HCEC 1CT (cell line): ENCODE data around the gene F7.

Source experiments
- DNase-seq: peaks from one replicate; pipeline ENCODE4 v3.0.0-alpha.2; 2017

F7 gene

DNA sequence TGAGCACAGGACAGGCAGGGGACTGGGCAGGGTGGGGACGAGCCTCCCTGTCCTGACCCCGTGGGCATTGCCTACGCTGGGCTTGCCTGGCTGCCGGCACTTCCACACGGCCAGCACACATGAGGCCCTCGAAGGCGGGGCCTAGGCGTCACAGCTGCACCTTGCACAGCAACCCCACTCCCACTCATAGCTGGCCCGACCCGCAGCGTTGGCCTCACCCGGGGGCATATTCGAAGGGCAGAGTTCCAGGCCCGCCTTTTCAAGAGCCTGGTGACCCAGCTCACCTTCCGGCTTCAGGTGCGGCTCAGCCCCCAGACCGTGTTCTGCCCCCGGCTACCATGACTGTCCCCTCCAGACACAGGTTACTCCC is 36.0 kb downstream of the F7 start:
- DNase-seq: no peak

DNA sequence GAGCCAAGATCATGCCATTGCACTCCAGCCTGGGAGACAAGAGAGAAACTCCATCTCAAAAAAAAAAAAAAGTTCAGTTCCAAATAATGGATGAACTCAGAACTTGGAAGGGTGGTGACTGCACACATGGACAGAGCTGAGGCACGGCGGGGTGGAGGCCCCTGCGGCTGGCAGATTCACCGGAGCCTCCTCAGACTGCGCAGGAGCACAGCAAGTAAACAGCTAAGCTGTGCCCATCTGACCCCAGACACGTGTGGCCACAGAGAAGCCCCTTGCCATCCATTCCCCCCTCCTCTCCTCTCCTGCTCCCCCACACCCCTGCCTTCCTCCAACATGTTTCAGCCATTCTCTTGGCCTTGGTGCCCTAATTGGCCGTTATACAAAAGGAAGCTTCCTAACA is 37.3 kb downstream of the F7 start:
- DNase-seq: no peak

DNA sequence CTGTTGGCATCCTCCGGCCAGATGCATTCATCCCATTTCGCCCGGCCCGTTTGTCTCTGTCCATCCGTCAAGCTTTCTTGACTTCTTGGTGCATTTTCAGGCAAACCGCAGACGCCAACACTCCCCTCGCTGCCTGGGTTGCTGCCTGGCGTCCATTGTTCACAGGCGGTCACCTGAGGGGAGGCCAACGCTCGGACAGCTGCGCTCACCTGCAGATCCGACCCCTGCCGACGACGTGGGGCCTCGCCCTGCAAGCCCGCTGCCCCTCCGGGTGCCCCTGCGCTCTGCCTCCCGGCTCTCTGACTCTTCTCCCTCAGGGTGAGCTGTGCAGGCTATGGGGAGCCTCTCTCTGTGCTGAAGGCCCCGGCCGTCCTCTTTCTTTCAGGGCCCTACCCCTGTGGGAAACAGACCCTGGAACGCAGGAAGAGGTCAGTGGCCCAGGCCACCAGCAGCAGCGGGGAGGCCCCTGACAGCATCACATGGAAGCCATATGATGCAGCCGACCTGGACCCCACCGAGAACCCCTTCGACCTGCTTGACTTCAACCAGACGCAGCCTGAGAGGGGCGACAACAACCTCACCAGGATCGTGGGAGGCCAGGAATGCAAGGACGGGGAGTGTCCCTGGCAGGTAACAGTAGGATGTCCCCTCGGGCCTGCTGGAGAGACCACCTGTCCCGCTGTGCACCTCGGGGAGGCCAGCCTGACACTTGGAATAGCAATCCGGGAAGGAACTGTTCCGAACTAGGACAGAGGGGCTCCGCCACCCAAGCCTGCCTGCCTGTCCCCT is 38.1 kb downstream of the F7 start:
- no peak for DNase-seq

DNA sequence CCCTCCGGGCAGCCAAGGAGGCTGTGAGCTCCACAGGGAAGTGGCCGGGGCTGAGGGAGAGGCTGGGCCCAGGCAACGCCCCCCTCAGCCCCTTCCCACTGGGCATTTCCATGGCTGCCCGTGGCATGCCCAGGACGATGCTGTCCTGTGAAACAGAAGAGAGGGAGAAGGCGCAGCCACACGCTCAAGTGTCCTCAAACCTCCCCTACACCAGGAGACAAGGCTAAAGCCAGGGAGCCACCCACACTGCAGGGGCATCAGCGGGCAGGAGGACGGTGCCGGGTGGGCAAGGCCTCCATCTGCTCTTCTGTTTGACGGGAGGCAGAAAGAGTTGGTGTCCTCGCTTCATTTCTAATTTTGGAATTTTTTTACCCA is 38.7 kb downstream of the F7 start:
- no peak for DNase-seq

DNA sequence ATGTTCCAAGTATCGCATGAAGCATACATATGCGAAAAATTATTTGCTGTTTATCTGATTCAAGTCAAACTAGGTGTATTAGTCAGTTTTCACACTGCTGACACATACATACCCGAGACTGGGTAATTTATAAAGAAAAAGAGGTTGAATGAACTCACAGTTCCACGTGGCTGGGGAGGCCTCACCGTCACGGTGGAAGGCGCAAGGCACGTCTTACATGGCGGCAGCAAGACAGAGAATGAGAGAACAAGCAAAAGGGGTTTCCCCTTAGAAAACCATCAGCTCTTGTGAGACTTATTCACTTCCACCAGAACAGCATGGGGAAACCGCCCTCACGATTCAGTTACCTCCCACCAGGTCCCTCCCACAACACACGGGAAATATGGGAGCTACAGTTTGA is 39.9 kb downstream of the F7 start:
- no peak for DNase-seq

DNA sequence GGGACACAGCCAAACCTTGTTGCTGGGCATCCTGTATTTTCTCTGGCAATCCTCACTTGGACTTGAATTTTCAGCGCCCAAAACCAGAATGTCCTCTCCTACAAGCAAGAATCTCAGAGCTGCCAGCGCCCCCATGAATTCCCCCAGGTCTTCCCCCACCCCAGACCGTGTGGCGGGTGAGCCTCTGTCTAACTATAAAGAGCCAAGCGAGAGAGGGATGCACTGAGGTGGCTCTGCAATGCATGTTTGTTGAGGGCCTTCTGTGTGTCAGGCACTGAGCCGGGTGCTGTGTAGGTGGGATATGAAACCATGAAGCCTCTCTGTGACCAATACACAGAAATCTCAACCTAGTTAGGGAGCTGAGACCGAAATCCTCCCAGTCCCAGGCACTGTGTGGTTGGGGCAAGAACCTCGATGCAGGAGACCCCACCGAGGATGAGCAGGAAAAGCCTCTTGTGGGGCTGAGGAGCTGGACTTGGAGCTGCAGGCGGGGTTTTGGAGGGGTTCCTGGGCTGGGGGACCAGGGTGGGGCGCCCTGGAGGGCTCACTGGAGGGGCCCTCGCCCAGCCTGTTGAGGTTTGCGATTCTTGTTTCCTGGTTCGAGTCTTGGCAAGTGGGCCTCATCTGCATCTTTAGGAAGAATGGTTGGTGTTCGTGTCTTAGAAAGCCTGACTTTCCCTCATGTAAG is 40.5 kb downstream of the F7 start:
- DNase-seq: no peak

DNA sequence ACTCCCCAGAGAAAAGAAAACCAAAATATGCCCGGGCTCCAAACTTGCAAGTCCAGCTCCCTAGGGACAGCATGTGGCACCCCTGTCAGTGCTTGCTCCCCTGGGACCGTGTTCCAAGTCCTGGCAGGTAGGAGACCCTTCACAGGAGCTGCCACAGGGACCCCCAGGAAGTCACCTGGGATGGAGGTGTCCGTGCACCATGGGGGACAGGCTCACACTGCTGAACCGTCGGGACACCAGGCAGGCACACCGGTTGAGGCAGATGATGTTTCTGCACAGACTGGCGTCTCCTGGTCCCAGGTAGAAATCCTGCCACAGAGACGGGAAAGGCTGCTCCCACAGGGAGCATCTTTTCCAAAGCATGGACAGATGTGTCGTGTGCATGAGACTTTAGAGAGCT is 41.2 kb downstream of the F7 start:
- DNase-seq: no peak

DNA sequence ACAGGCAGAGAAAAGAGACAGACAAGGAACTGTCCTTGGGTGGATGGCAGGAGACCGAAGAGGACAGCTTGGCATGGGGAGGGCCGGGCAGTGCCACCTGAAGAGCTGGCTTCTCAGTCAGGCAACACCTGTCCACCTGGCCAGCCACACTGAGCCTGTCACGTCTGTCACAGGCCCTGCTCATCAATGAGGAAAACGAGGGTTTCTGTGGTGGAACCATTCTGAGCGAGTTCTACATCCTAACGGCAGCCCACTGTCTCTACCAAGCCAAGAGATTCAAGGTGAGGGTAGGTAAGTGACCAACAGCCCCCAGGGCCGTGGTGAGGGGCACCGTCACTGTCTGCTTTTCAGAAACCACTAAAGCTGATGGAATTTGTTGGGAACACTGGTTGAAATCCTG is 41.6 kb downstream of the F7 start:
- no peak for DNase-seq

DNA sequence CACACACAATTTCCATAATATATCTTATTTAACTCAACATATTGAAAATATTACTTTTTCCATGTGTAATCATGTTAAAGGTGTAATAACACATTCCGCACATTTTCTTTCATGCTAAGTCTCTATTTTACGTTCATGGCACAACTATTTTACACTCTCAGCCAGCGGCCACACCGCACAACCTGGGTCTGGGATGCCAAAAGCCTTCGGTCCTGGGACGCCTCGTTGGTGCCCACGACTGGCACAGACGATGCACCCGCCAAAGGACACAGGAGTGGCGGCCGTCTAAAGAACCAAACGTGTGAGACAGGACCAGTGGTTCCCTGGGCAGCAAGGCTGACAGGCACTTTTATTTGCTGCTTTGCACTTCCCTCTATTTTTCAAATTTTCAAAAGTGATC is 42.8 kb downstream of the F7 start:
- DNase-seq: no peak

DNA sequence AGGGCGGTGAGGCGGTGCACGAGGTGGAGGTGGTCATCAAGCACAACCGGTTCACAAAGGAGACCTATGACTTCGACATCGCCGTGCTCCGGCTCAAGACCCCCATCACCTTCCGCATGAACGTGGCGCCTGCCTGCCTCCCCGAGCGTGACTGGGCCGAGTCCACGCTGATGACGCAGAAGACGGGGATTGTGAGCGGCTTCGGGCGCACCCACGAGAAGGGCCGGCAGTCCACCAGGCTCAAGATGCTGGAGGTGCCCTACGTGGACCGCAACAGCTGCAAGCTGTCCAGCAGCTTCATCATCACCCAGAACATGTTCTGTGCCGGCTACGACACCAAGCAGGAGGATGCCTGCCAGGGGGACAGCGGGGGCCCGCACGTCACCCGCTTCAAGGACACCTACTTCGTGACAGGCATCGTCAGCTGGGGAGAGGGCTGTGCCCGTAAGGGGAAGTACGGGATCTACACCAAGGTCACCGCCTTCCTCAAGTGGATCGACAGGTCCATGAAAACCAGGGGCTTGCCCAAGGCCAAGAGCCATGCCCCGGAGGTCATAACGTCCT is 43.4 kb downstream of the F7 start:
- DNase-seq: no peak

DNA sequence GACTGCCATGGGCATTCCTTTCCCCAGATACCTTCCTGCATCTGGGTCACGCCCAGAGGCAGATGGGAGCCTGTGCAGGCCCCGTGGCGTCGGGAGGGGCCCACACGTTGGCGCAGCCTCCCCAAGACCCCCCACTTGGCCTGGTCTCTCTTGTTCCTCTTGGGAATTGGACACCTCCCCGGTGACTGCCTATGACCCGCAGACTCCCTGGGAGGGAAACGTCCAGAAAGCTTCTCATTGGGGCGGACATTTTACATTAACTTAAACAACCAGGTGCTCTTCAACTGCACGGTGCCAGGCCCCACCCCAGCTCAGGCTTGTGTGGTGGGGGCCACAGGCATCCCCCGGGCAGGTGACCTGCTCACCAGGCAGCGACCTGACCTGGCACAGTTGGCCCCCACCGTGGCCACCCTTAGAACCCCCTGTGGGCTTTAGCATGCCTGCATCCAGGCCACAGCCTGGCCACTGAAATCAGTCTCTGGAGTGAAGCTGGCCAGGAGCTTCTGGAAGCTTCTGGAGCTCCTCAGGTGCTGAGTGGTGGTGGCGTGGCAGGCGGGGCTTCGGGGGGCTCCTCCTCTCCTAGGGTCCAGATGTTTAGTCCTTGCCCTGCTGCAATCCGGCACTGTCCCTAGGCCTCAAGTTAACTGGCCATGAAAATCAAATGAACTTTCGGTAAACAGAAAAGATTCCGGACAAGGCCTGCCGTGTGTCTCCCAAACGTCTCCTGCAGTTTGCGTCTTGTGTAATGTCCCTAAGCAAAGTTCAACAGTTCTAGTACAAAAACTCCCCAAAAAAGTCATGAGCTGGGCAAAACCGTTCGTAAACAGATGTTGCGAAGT is 44.3 kb downstream of the F7 start:
- DNase-seq: no peak

DNA sequence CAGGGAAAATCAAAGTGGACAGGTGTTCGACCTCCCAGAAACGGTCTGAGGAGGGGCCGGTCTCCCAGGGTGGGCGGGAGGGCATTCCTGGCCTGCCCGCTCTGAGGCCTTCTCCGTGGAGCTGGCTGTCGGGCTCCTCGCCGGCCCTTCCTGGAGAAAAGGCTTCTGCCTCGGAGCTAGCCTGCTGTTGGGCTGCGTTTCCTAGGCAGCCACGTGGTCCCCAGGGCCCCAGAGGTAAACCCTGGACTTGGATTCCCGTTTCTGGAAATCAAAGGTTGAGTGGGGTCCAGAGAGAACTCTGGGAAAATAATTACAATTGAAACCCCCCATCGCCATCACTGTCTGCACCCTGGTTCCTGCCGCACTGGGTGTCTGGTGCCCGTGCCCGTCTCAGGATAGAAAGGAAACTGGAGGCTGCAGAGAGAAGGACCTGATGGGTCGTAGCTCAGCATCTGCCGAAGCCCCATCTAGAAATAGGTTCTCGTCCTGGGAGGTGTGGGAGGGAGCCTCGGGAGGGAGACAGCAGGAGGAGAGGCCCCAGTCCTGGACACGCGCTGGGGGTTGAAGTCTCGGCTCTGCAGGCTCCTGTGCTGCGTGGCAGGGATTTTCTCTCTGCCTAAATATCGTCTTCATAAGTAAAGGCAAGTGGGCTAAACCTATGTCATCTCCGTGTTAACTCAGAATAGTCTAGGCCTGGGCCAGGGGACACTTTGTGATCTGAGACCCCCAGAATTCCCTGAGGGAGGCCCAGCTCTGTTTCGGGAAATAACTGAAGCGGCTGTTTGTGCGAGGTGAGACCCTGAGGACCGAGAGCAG is 45.2 kb downstream of the F7 start:
- DNase-seq: no peak

DNA sequence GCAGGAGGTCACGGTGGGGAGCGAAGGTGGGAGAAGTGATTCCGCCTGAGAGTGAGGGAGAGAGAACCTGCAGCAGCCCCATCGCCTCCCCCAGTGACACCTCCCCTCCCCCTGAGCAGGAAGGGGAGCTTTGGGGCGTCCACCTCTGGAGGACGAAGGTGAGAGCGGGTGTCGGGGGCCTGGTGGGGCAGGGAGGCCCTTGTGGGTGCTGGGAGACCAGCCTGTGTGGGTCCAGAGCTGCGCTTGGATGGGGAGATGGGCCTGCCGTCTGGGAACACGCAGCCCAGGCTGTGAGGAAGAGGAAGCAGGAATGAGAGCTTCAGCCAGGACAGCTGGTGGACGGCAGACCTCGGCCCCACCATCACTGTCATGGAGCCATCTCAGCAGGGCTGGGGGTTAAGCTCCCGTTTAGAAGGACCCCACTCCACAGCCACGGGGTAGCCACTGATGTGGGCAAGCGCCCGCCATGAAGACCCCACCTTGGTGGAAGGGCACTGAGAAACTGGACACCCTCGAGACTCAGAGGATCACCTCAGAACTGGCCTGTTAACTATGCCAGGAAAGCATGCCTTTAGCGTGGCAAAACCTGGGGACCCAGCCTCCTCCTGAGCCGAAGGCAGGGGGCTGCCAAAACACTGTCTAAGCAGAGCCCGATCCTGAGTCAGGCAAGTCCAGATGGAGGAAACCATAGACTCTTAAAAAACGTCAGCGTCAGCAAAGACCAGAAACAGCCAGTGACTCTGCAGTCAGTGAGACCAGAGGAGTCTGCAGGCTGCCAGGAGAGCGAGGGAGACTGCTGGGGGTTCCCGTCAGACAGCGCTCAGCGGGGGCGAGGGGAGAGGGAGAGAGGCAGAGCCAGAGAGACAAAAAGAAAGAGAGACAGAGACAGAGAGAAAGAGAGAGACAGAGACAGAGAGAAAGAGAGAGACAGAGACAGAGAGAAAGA is 46.4 kb downstream of the F7 start:
- DNase-seq: peak; percentile 19

DNA sequence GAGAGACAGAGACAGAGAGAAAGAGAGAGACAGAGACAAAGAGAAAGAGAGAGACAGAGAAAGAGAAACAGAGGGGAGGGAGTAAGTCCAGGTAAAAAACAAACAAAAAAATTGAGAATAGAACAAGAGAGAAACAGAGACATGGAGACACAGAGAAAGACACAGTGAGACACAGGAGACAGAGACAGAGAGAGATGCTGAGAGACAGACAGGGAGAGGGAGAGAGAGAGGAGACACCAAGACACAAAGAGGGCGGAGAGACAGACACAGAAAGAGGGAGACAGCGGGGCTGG is 47.0 kb downstream of the F7 start:
- DNase-seq: no peak

DNA sequence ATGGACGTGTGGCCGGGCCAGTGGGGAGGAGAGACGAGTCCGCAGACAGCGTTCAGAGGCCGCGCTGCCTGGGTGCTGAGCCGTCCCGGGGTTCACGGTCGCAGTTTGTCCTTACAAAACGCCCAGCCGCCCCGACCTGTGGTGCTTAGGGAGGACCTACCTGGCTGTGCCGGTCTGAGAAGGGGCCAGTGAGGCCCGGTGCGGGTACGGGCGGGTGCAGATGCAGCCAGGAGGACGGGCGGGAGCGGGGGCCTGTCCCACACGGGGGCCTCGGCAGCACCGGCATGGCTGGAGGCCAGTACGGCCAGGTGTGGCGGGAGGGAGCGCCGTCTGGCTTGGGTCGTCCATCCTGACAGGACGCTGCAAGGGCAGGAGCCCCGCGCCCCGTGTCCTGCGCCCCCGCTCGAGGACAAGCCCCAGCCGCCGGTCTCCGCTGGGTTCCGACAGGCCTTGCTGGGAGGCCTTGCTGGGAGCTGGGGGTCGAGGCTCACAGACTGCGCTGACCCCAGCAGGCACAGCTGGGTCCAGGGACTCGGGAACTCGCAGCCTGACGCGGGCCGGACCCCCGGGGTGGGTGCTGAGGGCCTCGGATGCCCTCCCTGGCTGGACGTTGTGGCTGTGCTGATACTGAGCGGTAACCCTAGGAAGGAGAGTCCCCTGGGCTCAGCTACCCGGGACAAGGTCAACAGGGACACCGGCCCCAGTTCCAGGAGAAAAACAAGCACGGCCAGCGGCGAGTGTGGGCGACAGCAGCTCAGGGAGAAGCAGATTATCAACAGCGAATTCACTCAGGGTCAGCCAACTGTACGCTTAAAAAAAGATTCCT is 47.6 kb downstream of the F7 start:
- DNase-seq: no peak

DNA sequence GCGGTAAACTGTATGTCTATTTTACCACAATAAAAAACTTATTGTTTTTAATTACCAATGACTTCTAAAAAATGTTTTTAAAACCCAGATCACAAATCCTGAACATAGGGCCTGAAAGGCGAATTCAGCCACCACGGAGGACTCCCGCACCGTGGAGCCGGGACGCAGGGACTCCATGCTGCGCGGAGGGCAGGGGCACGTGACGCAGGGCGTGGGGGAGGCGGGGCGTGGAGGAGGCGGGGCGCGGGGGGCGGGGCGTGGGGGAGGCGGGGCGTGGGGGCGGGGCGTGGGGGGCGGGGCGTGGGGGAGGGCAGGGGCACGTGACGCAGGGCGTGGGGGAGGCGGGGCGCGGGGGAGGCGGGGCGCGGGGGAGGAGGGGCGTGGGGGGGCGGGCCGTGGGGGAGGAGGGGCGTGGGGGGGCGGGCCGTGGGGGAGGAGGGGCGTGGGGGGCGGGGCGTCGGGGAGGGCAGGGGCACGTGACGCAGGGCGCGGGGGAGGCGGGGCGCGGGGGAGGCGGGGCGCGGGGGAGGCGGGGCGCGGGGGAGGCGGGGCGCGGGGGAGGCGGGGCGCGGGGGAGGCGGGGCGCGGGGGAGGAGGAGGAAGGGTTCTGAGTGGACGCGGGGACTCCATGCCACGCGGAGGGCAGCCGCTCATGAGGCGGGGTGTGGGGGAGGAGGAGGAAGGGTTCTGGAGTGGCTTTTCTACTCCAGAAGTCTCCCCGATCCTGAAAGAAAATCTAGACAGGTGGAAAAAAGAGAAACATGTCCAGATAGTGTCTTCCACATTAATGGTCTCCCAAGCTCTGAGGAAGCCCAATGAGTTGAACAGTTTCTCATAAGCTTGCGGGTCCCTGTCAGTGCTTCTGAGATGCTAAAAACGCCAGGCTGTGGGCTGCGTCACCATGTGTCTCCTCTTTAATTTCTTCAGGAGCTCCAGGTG is 48.5 kb downstream of the F7 start:
- peak; percentile 55 for DNase-seq

DNA sequence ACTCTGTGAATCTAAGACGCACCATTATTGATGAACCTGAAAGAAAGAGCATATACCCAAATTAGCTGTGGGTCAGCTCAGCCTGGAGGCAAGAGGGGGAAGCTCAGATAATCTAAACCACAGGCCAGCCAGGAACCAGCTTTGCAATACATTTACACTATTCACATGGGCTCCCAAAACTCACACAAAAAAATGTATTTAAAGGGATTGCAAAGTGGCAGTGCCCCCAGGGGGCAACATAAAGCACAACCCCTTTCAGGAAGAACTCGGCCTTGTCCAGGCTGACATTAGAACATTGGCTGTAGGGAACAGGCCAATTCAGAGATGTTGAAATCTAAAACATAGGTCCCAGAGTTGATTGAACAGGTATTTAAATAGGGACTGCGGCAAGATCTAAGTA is 49.6 kb downstream of the F7 start:
- DNase-seq: no peak

DNA sequence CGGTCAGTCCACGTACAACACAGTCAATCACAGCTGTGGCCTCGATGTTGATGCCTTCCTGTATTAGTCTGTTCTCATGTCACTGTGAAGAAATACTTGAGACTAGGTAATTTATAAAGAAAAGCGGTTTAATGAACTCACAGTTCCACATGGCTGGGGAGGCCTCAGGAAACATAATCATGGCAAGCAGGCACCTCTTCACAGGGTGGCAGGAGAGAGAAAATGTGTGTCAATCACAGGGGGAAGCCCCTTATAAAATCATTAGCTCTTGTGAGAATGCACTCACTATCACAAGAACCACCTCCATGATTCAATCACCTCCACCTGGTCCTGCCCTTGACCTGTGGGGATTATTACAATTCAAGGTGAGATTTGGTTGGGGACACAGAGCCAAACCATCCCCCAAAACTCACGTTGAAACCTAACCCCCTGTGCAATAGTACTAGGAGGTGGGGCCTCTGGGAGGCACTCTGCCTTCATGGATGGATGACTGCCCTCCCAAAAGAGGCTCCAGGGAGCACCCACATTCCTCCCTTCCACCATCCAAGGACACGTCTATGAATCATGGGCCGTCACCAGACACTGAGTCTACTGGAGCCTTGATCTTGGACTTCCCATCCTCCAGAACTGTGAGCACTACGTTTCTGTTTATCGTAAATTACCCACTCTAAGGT is 50.5 kb downstream of the F7 start:
- DNase-seq: peak; percentile 8
